Skin of body (tissue), 3 donors: ENCODE results near the gene EZH2. TPM values are rescaled to one million over a fixed set of nuclear protein-coding genes. Genes with fewer than 3 reads are reported as not detected.

Source experiments
- DNase-seq: peaks from one replicate; lab custom pipeline; 2025; lab: John Stamatoyannopoulos, UW
- small RNA-seq: library from RNA; depleted of rRNA; stranded (forward); fragments of <200 nt; gene quantifications from one replicate; pipeline ENCODE3, GENCODE V24; 2014; ENCODE audit warnings: low replicate concordance
- total RNA-seq: library from RNA; depleted of rRNA; stranded (reverse); fragments of >200 nt; gene quantifications from one replicate; pipeline ENCODE4 v1.2.3, GENCODE V29; 2014

EZH2 gene
- total RNA-seq, 1 donor from 2014 or later: 19.2 TPM

GRCh38 chr7:148772297-148773089 lies 111.6 kb downstream of the EZH2 start:
- DNase-seq: no peak

GRCh38 chr7:148770004-148770403 lies 114.1 kb downstream of the EZH2 start:
- DNase-seq: no peak

- no peak for DNase-seq
Observed at GRCh38 chr7:148763622-148764021, 120.5 kb downstream of the EZH2 start.

GRCh38 chr7:148761499-148762278 lies 122.4 kb downstream of the EZH2 start:
- DNase-seq: no peak

Small RNA genes lying within 50 kb of the gene (small RNA-seq; reads per million reads assigned to genes)
- gene RF00017 (not detected), gene RN7SL569P (not detected), gene RNU7-20P (not detected)

Other genes starting within 250 kb of the EZH2 start
- gene CUL1, start 185.4 kb downstream of the EZH2 start, total RNA-seq: 36.7 TPM
- 72.3 TPM for gene PDIA4, start 144.2 kb upstream of the EZH2 start, total RNA-seq
- 6.6 TPM for gene ZNF786, start 206.4 kb upstream of the EZH2 start, total RNA-seq
- gene ZNF425, start 242.0 kb upstream of the EZH2 start, total RNA-seq: 2.4 TPM